Smooth muscle cell of the brain vasculature (primary cell): ENCODE results near the gene SLC66A1.

Source experiments
- DNase-seq: peaks from one replicate; pipeline ENCODE4 v3.0.0-alpha.2; 2012; ENCODE audit warnings: low read depth, low spot score

The SLC66A1 gene

DNA sequence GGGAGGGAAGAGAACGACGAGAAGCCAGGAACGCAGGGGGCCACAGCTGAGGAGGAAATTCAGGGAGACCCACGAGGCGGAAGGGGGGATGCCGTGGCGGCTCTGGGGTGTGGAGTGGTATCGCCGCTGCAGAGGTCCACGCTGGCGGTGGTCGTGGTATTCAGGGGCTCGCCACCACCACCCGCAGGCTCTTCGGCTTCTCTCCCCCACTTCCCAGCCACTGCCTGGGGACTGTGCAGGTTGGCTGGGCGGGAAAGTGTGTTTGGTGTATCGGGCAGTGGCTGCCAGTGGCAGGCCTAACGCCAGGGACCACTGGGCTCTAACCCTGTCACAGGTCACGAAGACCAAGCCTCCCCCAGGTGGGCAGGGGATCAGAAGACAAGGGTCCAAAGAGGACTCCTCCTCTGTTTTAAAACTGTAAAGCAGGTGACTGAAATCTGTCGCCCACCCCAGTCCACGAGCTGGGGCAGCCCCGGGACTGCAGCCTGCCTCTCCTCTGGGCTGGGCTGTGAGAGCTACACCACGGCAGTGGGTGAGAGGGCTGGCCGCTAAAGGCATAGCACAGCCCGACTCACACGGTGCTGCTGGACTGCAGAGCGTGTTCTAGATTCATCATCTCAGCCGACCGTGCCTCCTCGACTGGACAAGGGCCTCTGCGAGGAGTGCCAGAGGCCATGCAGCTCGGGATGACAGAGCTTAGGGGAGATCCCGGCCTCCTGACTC is 30.9 kb downstream of the SLC66A1 start:
- DNase-seq = no peak

DNA sequence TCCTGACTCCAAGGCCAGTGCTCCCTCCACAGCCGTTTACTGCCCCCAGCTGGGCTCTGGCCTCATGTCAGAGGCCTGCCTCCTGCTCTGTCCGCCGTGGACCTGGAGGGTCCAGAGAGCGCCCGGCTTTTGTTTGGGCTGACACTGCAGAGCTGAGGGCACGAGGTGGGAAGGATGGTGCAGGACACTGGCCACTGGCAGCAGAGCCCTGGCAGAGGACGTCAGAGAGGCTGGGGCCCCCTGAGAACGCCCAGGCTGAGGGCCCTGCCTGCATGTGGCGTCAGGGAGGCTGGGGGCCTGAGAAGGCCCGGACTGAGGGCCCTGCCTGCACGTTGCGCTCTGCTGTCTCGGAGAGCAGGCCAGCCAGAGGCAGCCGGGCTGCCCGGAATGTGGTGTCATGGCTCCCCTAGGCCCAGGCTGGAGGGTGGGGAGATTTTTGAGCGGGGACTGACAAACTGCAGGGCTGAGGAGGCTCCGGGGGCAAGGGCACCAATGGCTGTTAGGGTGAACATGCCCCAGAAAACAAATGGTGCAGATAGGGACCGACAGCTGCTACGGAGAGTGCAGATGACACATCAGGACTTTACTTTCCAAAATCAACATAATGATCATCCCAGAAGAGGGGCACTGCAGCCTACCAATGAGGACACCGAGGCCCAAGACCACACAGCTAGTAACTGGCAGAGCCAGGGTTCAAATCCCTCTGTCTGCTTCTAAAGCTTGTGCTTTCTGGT is 31.7 kb downstream of the SLC66A1 start:
- no peak for DNase-seq

DNA sequence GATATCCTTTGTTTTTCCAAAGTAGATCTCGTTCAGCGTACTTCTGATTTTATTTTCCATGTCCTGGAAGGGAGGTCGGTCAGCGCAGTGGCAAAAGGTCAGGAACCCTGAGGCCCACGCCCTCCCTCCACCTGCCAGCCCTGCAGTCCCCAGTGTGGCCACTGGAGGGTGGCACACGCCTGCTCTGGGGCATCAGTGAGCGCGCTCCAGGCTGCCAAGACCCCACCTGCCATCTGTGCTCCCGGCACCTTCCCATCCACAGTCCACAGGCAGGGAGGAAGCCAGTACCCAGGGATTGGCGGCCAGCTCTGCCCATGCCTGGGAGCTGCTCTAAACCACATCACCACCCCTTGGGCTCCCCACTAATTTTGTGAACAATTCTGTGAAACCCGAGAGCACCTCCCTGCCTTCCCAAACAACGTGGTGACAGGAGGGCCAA is 32.3 kb downstream of the SLC66A1 start:
- DNase-seq = no peak

DNA sequence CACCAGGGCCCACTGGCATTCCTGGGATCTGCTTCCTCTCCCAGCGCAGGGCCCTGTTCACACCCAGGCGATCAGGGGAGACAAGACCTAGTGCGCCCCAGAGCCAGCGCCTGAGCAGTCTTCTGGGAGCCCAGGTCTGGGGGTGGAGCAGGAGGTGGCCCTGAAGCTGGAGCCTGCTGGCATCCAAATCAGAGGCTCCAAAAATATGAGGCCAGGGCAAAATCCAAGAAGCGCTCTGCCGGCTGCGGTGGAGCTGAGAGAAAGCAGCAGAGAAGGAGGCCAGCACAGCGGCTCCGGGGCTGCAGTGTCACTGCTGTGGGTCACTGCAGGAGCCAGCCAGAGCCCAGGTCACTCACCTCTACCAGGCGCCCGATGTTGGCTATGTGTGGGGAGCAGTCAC is 32.7 kb downstream of the SLC66A1 start:
- no peak for DNase-seq

DNA sequence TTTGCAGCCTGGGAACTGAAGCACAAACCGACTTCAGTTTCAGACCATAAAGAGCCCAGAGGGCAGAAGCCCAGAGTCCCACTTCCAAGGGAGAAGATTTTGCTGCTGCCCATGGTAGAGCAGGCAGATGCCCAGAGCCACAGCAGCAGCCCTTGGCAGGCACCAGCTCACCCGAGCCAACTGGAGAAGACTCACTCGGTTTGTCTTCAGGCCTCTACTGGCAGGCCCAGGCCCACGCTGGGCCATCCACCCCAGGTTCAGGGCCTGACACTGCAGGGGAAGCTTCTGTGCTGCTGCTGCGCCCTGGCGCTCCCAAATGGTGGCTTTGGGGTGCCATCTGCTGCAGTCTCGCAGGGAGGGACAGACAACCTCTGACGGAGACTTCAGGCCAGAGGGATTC is 33.3 kb downstream of the SLC66A1 start:
- DNase-seq = no peak

DNA sequence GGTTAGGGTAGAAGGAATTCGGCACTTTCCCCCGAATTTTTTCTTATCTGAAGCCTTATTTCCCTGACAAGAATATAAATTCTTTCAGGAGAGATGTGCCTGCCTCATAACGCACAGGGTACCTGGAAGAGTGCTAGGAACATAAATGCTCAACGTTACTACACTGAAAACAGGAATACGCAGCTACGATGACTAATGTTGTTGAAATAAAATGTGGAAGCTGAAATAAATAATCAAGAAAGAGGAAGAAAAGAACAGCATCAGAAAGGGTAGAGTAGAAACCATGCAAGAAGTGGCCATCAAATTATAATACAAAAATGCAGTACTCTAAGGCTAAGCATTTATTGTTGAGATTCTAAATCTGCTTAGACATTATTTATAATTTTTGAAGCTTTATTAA is 33.9 kb downstream of the SLC66A1 start:
- no peak for DNase-seq

DNA sequence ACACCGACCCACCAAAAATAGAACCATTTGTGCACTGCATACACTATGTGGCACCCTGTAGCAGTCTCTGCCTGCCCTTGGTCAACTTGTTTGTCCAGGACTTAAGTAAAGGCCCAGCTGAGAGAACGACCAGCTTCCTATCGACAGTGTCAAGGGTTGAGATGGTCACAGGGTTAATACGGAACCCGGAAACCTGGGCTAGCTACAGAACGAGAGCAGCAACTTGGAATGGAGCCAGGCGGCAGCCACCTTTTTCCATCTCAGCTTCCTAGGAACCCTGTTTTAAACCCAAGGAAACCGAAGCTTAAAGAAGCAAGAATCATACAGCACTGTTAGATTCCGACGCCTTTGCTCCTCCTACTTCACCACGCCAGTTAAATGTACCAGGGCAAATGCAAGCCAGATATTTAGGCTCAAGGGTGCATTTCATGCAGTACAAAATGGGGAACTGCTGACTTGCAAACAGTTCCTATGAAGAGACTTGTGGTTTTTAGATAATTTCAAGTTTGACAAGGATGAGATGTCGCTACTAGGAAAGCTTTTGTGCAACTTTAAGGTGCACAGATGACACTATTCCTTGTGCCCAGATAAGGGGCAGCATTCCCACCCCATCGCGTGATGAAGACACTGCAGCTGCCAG is 35.5 kb downstream of the SLC66A1 start:
- DNase-seq = no peak

DNA sequence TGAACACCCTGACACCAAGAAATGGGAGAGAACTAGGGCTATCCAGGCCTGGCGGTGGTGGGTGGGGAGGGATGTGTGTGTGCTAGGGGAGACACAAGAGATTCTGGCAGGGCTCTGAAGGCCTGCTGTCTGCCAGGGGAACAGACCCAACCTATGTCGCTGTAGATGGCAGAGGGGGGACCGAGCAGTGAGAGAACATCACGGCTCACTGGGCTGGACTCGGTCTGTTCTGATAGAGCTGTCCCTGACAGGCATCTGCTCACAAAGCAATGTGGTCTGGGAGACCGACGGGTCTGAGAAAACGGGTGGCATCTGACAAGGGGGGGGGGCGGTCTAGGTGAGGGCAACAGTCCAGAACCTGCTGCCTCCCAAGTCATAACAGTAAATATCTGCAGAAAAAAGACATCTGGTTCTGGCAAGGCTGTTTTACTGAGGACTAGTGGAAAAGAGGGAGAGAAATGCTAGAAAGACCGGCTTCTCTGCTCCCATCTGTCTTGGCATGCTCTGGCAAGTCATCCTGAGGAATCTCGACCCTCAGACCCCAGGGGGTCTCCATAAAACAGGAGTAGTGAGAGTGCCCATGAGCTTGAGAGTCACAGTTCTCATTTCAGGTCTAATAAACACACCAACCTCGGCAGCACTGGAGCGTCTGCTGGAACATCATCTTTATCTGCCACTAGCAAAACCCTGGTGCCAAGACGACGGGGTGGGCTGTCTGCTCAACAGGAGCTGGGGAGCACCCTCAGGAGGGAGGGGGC is 36.5 kb downstream of the SLC66A1 start:
- no peak for DNase-seq

DNA sequence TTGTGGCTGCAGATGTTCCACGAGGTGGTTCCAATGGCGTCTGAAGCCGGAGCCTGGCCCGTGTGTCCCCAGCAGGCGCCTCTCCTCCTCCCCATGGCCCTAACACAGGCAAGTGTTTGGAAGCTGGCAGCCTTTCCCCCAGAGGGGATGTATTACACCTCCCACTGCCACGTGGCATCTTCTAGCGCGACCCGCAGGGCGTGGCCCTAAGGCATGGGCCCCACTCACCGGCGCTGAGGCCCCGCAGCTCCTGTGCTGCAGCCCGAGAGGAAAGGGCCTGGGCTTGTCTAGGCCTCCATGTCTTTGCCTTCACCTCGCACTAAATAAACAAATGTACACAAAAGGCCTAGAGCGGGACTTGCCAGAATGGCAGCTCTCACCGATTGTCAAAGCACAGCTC is 37.9 kb downstream of the SLC66A1 start:
- DNase-seq = no peak

DNA sequence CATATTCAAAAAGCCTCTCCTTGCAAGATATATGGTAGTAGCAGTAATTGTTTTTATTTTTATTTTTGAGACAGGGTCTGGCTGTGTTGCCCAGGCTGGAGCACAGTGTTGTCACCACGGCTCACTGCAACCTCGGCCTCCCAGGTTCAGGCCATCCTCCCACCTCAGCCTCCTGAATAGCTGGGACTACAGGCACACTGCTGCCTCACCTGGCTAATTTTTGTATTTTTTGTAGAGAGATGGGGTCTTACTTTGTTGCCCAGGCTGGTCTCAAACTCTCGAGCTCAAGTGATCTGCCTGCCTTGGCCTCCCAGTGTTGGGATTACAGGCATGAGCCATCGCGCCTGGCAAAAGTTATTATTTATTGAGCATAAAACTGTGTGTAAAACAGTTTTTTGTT is 38.4 kb downstream of the SLC66A1 start:
- DNase-seq = no peak

DNA sequence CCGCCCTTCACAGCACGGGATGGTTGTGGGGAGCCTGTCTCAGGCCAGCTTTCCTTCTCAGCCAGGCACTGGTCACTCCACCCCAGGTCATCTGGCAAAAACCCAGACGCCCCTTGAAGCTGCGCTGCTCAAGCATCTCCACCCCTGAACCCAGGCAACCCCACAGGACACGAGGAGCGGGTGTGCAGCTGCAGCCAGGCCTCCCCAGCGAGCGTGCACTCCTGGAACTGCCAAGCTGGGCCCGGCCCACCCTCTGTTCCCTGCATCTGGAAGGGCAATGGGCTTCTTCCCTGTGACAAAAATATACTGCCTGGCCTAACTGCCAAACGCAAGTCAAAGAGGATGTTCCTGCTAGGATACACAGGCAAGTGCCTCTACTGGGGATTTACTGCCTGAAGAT is 39.7 kb downstream of the SLC66A1 start:
- DNase-seq = peak; percentile 52

DNA sequence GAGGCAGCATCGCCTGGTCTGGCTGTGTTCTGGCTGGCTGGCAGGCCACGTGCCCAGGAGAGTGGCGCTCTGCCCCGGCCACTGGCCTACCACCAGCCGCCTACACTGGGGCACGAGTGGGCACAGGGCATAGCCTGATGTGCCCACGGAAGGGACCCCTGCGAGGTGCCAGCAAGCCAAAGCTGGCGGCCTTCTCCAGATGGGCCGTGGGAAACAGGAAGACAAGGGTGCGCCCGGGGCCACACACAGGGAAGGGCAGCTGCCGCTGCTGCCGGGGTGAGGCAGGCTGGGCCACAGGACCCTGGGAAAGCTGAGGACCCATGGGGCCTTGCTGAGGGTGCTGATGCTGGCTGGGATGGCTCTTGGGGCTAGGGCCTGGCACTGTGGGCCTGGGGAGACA is 40.7 kb downstream of the SLC66A1 start:
- no peak for DNase-seq

DNA sequence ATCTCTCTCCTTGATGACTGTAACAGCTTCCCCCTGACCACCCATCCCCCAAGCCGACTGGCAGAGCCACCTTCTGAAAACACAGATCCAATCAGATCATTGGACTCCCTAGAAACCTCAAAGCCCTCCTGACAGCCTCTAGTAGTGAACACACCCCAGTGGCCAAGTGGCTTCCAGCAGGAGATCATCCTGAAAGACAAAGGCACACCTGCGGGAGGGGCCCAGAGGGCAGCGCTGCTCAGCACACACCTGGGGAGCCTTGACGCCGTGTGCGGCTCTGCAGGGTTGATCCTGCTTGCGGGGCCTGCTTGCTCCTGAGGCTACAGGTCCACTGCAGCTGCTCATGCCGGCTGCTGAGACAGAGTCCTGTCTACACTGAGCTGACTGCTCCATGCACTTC is 41.5 kb downstream of the SLC66A1 start:
- DNase-seq = no peak

DNA sequence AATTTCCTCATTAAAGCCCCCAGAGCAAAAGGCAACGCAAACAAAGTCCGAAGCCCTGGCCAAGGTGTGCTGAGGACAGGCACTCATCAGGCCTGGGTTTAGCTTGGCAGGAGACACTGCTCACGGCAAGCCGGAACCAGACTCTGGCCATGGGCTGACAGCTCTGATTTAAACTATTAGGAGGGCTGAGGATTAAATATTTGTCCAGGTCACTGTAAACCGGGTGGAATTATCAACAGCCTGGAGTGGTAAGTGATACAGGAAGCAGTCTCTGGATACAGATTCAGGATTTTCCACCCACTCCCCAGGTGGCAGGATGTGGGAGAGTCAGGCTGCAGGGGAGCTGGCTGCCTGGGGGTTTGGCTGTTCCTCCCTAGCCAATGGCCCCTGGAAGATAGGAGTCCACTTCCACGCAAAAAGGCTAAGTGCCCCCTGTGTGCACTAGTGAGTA is 42.4 kb downstream of the SLC66A1 start:
- DNase-seq = no peak

DNA sequence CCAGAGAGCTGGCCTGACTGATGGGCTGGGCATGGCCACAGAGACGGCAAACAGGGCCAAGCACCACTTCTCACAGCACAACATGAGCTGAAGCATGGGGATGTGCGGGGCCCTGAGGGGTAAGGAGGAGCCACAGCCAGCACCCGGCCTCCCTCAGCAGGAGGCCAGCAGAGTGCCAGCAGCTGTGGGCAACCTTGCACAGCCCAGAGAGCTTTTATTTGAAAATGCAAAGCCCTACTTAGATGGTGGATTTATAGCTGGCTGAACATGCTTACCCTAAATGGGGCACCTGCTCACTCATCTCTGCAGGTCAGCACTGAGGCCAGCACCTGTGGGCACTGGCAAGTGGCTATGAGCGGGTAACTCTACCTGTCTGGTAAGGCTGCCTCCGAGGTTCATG is 44.1 kb downstream of the SLC66A1 start:
- DNase-seq = no peak

DNA sequence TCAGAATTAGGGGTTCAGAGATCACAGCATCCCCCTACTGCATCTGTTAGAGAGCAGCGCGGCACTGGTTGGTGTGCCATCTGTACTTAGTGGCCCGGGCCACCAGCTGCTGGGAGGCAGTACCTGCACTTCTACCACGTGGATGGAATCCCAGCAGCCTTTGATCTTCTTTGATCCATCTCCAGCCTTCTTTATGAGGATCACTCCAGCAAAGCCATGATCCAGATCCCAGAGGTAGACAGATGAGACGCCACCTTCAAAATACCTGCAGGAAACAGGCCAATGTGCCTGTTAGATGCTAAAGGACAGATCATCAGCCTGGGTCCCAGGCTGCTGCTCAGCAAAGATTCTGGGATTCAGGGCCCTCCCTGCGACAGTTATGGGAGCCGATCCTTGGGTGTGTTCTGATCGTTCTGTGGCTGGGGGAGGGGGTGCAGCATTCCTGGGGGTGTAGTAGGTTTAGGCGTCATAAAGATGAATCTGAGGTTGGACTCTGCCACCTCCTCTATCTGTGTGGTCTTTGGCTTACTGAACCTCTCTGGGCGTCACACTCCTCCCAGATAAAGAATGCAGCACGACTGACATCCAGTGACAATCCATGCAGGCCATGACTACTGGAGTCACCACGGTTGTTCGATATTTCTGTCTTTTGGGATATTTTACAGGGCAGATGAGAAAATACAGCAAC is 45.3 kb downstream of the SLC66A1 start:
- DNase-seq = no peak

DNA sequence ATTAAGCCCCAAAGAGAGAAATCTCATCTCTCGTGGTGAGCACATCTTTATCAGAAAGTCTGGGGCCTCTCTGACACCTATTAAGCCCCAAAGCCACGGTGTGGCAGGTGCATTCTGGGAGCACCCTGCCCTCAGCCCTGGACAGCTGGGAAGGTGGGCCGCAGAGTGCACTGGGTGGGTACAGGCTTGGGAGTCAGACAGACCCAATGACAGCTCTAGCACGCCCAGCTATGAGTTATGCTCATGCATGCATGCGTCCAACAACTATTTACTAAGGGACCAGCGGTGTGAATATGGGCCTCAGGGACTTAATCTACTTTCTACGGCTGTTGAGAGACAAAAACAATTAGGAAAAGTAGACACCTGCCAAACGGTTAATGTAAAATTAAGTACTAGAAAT is 46.6 kb downstream of the SLC66A1 start:
- no peak for DNase-seq

DNA sequence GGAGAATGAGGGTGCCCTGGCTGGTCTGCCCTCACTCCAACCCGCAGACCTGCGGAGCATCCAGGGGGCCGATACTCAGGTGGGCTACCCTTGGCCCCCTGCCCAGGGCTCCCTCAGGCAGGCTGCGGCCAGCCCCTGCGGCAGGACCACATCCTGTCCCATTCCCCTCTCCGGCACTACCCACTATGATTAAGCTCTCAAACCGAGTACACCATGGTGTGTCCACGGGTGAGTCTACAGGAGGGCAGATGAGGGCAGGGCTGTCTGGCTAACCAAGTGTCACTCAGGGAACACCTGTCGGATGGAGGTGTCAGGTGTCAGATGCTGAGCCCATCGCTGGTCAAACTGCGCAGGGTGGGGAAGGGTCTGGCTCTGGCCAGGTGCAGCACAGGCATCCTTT is 47.2 kb downstream of the SLC66A1 start:
- DNase-seq = no peak

DNA sequence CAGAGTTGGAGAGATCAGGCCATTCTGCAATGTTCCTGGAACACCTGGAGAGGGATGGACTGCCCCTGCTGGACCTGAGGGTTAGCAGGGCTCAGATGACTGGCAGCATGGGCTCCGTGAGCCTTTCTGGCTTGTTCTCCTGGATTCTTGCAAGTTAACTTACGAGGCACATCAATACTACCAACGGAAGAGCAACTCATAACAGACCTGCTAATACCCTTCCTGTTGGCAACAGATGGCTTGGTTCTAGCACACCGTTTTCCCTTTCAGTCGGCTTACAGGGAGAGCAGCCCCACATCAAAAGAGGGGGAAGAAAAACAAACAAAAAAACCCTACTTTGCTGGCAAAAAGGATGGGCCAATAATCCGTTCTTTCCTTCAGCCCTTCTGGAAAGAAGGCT is 47.9 kb downstream of the SLC66A1 start:
- DNase-seq = no peak

DNA sequence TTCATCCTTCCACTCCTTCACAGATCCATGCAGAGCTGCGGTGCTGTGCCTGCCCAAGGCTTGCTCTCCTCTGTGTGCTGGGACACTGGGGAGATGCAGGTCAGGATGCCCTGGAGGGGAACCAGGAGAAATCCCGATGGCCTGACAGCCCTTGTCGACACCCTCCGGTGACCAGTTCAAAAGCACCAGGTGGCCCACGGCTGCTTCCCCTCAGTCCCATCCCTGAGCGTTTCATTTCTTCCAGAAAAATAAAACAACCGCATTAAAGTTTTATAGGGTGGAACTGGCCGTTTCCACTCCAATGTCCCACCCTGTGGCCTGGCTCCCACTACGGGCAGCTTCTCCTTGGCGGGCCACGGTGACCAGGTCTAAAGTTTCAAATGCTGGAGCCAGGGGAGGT is 48.3 kb downstream of the SLC66A1 start:
- DNase-seq = no peak

DNA sequence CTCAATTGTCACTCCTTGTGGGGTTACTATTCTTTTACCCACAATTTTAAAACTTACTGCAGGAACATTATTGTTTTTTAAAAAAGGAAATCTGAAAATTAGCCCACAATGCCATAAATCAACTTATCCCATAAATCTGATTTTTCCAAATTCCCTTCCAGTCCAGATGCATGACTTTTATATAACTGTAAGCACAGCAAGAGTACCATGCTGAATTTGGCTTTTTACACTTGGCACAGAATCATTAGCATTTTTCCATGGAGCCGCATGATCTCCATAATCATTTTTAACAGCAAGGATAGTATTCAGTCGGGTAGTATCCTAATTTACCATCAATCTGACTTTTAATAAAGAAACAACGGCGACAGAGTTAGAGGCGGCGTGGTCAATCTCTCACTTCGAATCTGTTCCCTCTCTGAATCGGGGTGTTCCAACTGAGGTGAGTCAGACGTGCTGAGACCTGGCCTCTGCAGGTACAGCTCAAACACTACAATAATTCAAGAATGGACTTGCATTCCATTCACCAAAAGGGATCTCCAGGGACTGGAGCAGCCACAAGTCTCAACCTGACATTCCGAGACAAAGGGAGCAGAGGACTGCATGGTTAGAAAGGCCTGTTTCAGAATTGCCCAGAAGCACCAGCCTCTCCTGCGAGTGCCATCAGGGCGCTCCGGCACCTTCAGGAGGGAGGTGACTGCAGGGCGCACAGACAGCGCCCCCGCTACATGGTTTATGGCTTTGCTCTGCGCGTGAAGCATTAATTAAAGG is 48.9 kb downstream of the SLC66A1 start:
- no peak for DNase-seq
